MM.1S (cell line): ENCODE results near the gene UBE2E2.

ENCODE experiments used
- CTCF ChIP-seq: fragments of 300-600 bp; sonication (generic); IDR thresholded peaks from 2 replicates; pipeline ENCODE4 v1.5.1; 2016; ENCODE audit warnings: antibody characterized with exemption, low read length, mixed read lengths
- EZH2phosphoT487 ChIP-seq: fragments of 300-600 bp; sonication (generic); IDR thresholded peaks from 2 replicates; pipeline ENCODE4 v1.6.1; 2018; ENCODE audit warnings: antibody characterized with exemption, low read length

- TF ChIP-seq CTCF (no peak), EZH2phosphoT487 (no peak)
These were observed 37.6 kb upstream of the UBE2E2 start for GRCh38 chr3:23165571-23165970.
